GM19238 (cell line): Measurements from ENCODE around the gene KRTAP4-8.
"Not testable (repeated sequence)": the region's sequence is repeated elsewhere in the genome, so short reads cannot be mapped to it uniquely, and the experiment has no call there.

ENCODE experiments used
- DNase-seq: peaks from one replicate; pipeline ENCODE4 v3.0.0; 2011; ENCODE audit warnings: low spot score; ENCODE audit not compliant: insufficient read length

Gene KRTAP4-8

GRCh38 chr17:41108728-41109386 lies 10.9 kb upstream of the KRTAP4-8 start:
- not testable (repeated sequence) for DNase-seq

- DNase-seq: no peak
These were observed 10.1 kb upstream of the KRTAP4-8 start for GRCh38 chr17:41107941-41108450.

GRCh38 chr17:41105347-41105746 lies 7.4 kb upstream of the KRTAP4-8 start, which contains the start of gene KRTAP4-9:
Gene KRTAP4-9 (plus strand): TSS chr17:41105389. CDS start chr17:41105389, 0 bp downstream.
- DNase-seq: not testable (repeated sequence)

- not testable (repeated sequence) for DNase-seq
These were observed 6.6 kb upstream of the KRTAP4-8 start for GRCh38 chr17:41104386-41105038.

GRCh38 chr17:41103896-41104295 lies 6.0 kb upstream of the KRTAP4-8 start:
- no peak for DNase-seq

- DNase-seq: no peak
These were observed 3.8 kb upstream of the KRTAP4-8 start, which contains the start of gene KRTAP4-16 for GRCh38 chr17:41101586-41102259. Gene KRTAP4-16 (minus strand): TSS chr17:41102209. CDS start chr17:41102209, 0 bp downstream.

GRCh38 chr17:41099682-41100480 lies 1.9 kb upstream of the KRTAP4-8 start:
- not testable (repeated sequence) for DNase-seq

GRCh38 chr17:41098481-41098880 lies 539 bp upstream of the KRTAP4-8 start:
- no peak for DNase-seq

- no peak for DNase-seq
These were observed 1.9 kb downstream of the KRTAP4-8 start for GRCh38 chr17:41096055-41096454.

GRCh38 chr17:41088760-41089352 lies 9.1 kb downstream of the KRTAP4-8 start:
- not testable (repeated sequence) for DNase-seq

- DNase-seq: not testable (repeated sequence)
These were observed 13.7 kb downstream of the KRTAP4-8 start, which contains the start of gene KRTAP4-7 for GRCh38 chr17:41084100-41084856. Gene KRTAP4-7 (plus strand): TSS chr17:41084150. CDS start chr17:41084207, 57 bp downstream.

GRCh38 chr17:41083427-41083826 lies 14.5 kb downstream of the KRTAP4-8 start:
- not testable (repeated sequence) for DNase-seq

GRCh38 chr17:41082626-41083025 lies 15.3 kb downstream of the KRTAP4-8 start:
- no peak for DNase-seq

GRCh38 chr17:41076788-41077187 lies 21.2 kb downstream of the KRTAP4-8 start:
- DNase-seq: no peak

- DNase-seq: no peak
These were observed 24.3 kb downstream of the KRTAP4-8 start for GRCh38 chr17:41073676-41074075.

GRCh38 chr17:41071606-41072360 lies 26.2 kb downstream of the KRTAP4-8 start:
- no peak for DNase-seq

- no peak for DNase-seq
These were observed 28.9 kb downstream of the KRTAP4-8 start for GRCh38 chr17:41069031-41069430.

GRCh38 chr17:41067281-41067680 lies 30.7 kb downstream of the KRTAP4-8 start:
- DNase-seq: no peak
